Measurements from ENCODE around the gene MOB2.

Gene MOB2

GRCh38 chr11:1496761-1497095 lies 10.1 kb upstream of the MOB2 start:
- H3K9me3 ChIP-seq (ENCODE audit: insufficient read depth, low read length): no peaks in the 10 kb centered on the region
- peak overlapping the region; percentile 65; the same call in 1 of the 2 replicates for H3K4me2 ChIP-seq (ENCODE audit: low read length)
- no peak for TF ChIP-seq EZH2phosphoT487 (IDR thresholded peaks at IDR 0.05; ENCODE audit: low read depth)
- TF ChIP-seq CTCF (IDR thresholded peaks at IDR 0.05; ENCODE audit: low read depth, low read length): no peak
- H2AFZ ChIP-seq (ENCODE audit: low read depth, low read length): no peak overlapping the region
- peaks cover 57% of the 10 kb centered on the region for H3K79me2 ChIP-seq (ENCODE audit: low read length)
- H3K4me1 ChIP-seq (ENCODE audit: low read length): peaks cover 44% of the 10 kb centered on the region
- peaks cover 10% of the 10 kb centered on the region for H3K36me3 ChIP-seq (replicated peaks; ENCODE audit: low read depth, low read length)
- H3K27ac ChIP-seq (ENCODE audit: low read length): no peak overlapping the region
- no peak overlapping the region for H3K9ac ChIP-seq (ENCODE audit: low read length)
- H3K27me3 ChIP-seq (ENCODE audit: low read depth, low read length): no peaks in the 10 kb centered on the region
- no peak overlapping the region for H3K4me3 ChIP-seq (ENCODE audit: low read length)
- H4K20me1 ChIP-seq (ENCODE audit: insufficient read depth, low read length): peaks cover 59% of the 10 kb centered on the region

- Histone ChIP-seq H3K79me2 (ENCODE audit: low read length) (peaks cover 62% of the 10 kb centered on the region), H3K9ac (ENCODE audit: low read length) (no peak overlapping the region), H3K27ac (ENCODE audit: low read length) (no peak overlapping the region), H3K36me3 (replicated peaks; ENCODE audit: low read depth, low read length) (peaks cover 10% of the 10 kb centered on the region), H3K4me1 (ENCODE audit: low read length) (peaks cover 44% of the 10 kb centered on the region), H4K20me1 (ENCODE audit: insufficient read depth, low read length) (peaks cover 63% of the 10 kb centered on the region), H3K4me2 (ENCODE audit: low read length) (peak overlapping the region; percentile 65; the same call in 1 of the 2 replicates), H3K9me3 (ENCODE audit: insufficient read depth, low read length) (no peaks in the 10 kb centered on the region), H2AFZ (ENCODE audit: low read depth, low read length) (no peak overlapping the region), H3K4me3 (ENCODE audit: low read length) (no peak overlapping the region), H3K27me3 (ENCODE audit: low read depth, low read length) (no peaks in the 10 kb centered on the region)
- TF ChIP-seq EZH2phosphoT487 (IDR thresholded peaks at IDR 0.05; ENCODE audit: low read depth) (no peak), CTCF (IDR thresholded peaks at IDR 0.05; ENCODE audit: low read depth, low read length) (no peak)
These were observed 9.6 kb upstream of the MOB2 start for GRCh38 chr11:1496091-1496760.

- no peak overlapping the region for H3K9ac ChIP-seq (ENCODE audit: low read length)
- H2AFZ ChIP-seq (ENCODE audit: low read depth, low read length): no peak overlapping the region
- H3K27ac ChIP-seq (ENCODE audit: low read length): no peak overlapping the region
- H3K27me3 ChIP-seq (ENCODE audit: low read depth, low read length): no peaks in the 10 kb centered on the region
- H3K36me3 ChIP-seq (replicated peaks; ENCODE audit: low read depth, low read length): peaks cover 4% of the 10 kb centered on the region
- TF ChIP-seq CTCF (IDR thresholded peaks at IDR 0.05; ENCODE audit: low read depth, low read length) (no peak), EZH2phosphoT487 (IDR thresholded peaks at IDR 0.05; ENCODE audit: low read depth) (no peak)
- H3K79me2 ChIP-seq (ENCODE audit: low read length): peaks cover 67% of the 10 kb centered on the region
- no peak overlapping the region for H3K4me2 ChIP-seq (ENCODE audit: low read length)
- peaks cover 58% of the 10 kb centered on the region for H4K20me1 ChIP-seq (ENCODE audit: insufficient read depth, low read length)
- peaks cover 44% of the 10 kb centered on the region for H3K4me1 ChIP-seq (ENCODE audit: low read length)
- H3K4me3 ChIP-seq (ENCODE audit: low read length): no peak overlapping the region
- no peaks in the 10 kb centered on the region for H3K9me3 ChIP-seq (ENCODE audit: insufficient read depth, low read length)
These were observed 8.1 kb upstream of the MOB2 start for GRCh38 chr11:1494650-1495049.

GRCh38 chr11:1493650-1494244 lies 7.2 kb upstream of the MOB2 start:
- peaks cover 57% of the 10 kb centered on the region for H4K20me1 ChIP-seq (ENCODE audit: insufficient read depth, low read length)

More at GRCh38 chr11:1493650-1494244, 7.2 kb upstream of the MOB2 start:
- H3K36me3 ChIP-seq (replicated peaks; ENCODE audit: low read depth, low read length): peaks cover 4% of the 10 kb centered on the region
- peak overlapping the region; percentile 31 for H3K4me2 ChIP-seq (ENCODE audit: low read length)
- H3K9ac ChIP-seq (ENCODE audit: low read length): no peak overlapping the region
- H3K79me2 ChIP-seq (ENCODE audit: low read length): peaks cover 58% of the 10 kb centered on the region
- no peaks in the 10 kb centered on the region for H3K9me3 ChIP-seq (ENCODE audit: insufficient read depth, low read length)
- no peak overlapping the region for H2AFZ ChIP-seq (ENCODE audit: low read depth, low read length)
- no peak overlapping the region for H3K4me3 ChIP-seq (ENCODE audit: low read length)
- H3K27ac ChIP-seq (ENCODE audit: low read length): no peak overlapping the region
- peaks cover 44% of the 10 kb centered on the region for H3K4me1 ChIP-seq (ENCODE audit: low read length)
- TF ChIP-seq CTCF (IDR thresholded peaks at IDR 0.05; ENCODE audit: low read depth, low read length): no peak
- TF ChIP-seq EZH2phosphoT487 (IDR thresholded peaks at IDR 0.05; ENCODE audit: low read depth): no peak
- no peaks in the 10 kb centered on the region for H3K27me3 ChIP-seq (ENCODE audit: low read depth, low read length)

Data from OCI-LY3 (cell line).